GM21360 (cell line): ENCODE data around the gene PRKD1.

Experiments
- ATAC-seq: cut with Tn5 transposase; IDR thresholded peaks from one replicate; pipeline ENCODE4 v1.9.1; 2021; ENCODE audit warnings: mild to moderate bottlenecking, moderate library complexity; ENCODE audit not compliant: unreplicated experiment

Gene PRKD1

DNA sequence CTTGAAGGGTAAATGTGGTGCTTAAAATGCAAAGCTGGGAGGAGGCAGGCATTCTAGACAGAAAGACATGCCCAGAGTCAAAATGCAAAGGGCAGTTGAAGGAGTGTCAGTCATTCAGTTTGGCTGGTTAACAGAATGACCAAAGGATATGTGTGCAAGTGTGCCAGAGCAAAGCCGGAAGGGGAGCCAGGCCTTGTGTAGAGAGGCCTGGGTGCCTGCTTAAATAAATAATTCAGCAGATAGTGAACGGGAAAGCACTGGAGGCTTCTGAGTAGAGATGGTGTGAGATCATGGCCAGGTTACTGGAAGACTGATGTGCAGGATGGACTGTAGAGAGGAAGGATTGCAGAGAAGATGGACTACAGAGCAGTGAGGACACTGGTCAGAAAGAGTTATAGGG, 244.9 kb downstream of the PRKD1 start:
- ATAC-seq, result no peak

DNA sequence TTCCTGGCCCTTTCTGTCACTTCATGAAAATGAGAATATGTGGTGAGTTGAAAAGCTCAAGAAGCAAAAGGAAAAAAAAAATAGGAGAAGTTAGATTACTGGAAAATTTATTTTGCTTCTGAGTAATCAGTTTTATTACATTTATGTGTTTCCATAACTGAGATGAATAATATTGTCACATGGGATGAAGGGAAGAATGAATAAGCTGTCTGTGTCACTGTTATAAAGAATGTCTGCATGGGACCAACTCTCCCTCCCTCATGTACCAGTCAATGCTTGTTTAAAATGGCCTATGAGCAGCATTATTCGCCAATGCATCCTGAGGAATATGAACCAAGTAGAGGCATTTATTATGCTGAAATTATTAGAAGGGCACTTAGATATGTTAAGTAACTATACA, 246.3 kb downstream of the PRKD1 start:
- ATAC-seq, result no peak

DNA sequence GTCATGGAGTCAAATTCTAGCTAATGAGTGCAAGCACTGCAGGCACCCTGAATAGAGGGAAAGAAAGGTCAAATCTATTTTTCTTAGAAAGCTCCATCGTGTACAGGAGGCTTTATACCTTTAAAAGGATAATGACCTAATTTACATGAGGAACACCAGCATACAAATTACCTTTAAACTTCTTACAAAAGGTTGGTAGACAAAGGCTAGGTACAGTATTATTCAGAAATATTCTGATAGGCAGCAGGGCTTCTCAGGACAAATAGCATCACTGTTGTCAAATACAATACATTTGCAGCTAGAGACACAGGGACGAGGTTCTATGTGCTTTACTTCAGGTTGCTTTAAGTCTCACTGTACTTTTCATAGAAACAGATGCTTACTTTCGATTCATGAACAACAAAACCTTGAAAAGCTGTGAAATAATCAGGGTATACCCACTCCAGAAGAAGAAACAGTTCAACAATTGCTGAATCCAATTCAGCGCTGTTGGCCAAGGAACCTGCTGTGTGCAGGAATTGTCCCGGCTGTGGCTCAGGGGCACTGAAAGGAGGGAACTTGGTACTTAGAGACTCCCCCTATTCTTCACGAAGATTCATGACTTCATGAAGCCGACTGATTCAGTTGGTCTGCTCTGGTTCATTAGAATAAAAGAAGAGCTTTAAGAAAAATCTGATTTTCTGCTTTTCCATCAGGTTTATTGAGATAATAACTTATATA, 252.9 kb downstream of the PRKD1 start:
- no peak for ATAC-seq

DNA sequence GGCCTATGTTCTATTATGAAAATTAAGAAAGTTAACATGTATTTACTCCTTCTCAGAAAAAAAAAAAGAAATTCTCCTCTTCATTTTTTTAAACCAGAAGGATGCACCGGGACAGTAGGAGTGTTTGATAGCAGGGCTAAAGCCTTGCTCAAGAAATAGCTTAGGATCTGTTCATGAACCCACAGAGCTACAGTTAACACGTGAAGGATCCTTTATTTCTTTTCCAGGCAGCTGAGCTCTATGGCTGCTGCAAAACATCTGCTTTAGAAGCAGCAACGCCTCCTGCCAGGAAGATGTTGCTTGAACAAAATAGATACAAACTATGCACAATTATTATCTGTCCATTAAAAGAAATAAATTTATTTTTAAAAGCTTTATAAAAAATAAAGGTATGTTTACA, 254.8 kb downstream of the PRKD1 start:
- ATAC-seq, result no peak

DNA sequence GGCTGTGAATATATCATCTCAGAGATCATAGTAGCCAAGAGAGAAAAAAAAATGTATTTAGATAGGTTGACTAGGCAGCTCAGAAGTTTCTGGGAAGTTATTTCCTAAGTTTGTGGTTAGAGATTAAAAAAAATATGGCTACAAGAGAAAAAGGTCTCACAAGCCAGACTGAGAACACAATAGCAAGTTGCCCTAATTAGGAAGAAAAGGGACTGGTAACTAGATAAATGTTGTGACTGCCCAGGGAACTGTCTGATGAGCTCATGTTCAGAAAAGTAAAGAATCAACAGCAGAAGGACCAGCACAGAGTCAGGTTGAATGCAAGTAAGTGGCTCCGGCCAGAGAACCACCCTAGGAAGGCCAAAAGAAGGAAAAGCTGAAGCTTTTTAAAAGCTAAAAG, 256.6 kb downstream of the PRKD1 start:
- no peak for ATAC-seq

DNA sequence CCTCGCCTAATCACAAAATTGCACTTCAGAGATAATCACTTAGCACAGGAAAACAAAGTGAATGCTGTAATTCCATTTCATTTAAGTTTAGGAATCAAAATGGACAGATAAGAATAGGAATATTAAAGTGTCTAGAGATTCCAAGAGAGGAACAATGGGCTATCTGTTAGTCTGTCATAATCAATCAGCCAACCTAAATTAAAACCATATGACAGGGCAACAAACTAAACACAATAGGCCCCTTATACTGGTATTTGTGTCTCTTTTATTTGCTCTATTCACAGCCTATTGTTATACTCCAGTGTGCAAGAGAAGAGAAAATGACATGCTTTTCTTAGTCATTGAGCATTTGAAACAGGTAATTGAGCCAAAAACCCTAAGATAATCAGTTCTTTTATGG, 259.4 kb downstream of the PRKD1 start:
- no peak for ATAC-seq

DNA sequence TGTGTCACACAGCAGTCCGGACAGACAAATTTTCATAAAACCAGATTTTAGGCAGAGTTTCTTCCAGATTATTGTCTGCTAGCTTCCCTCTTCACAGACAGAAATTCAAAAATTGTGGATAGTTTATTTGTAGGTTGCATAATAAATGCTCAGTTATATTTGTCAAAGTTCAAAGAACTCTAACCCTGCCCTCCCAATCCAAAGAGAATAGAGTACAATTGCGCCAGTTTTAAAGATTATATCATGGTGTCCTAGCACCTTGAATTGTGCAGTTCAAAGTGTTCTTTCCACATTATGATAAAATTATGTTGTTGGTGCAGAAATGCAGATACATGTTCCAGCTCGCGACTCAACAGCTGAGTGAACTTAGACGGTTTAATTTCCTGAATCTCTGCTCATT, 263.1 kb downstream of the PRKD1 start:
- ATAC-seq, result no peak

DNA sequence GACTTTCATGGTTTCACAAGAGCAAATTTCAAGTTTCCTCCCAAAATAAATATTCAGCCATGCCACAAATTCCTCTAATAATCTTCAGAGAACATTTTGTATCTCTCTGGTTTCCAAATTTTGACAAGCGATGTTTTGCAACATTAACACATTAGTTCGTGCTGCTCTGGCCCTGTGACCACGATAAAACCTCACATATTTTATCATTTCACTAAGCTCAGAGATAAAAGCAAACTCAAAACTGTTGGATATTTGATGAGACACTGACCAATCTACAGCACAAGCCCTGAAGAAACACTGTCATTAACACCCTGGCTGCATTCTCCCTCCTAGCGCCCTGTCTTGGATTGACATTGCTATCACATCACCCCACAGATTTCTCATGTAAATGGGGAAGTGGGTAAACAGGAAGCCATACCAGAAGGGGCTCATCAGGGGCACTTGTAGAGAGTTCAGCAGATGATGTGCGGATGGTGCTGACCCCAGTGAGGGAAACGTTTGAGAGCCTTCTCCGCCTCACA, 264.3 kb downstream of the PRKD1 start:
- no peak for ATAC-seq

DNA sequence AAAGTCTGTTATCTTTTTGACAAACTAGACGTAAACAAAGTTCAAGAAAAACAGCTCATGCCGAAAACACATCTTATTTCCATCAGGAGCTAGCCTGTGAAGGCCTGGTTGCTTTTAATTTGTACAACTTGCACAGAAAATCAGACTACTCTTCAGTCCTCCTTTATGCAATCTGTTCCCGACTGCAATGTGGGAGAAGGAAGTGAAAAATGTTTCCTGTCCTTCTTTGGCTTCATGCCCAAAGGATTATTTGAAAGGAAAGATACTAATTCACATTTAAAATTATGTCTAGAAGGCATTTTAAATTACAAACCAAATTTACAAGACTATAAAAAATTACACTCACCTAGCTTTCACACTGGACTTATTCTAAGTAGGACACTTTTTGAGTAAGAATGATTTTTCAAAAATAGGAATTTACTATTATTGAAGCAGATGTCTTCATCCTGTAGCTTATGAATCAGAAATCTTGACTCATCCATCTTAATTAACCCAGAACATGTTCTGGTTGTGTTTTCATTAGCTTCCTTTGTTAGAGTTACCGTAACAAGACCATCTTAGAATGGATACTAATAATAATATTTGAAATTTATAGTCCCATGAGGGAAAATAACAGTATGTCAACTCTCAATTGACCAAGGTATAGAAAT, 272.6 kb downstream of the PRKD1 start:
- ATAC-seq, result no peak

DNA sequence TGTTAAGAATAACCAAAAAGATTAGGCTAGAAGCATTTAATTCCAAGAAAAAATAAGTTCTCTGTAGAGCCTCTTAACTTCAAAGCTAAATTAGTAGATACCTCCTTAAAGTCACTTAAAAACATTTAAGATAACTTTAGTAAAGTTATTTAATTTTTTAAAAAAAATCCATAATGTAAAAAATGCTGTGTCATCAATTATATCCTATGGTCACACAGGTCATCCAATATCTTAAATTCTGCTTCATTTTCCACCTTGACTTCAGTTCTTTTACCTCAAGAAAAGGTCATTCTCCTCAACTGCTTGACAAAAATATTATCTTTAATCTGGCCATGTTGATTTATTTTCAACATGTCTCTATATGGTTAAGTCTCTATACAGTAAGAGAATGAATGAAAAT, 274.3 kb downstream of the PRKD1 start:
- ATAC-seq, result no peak

DNA sequence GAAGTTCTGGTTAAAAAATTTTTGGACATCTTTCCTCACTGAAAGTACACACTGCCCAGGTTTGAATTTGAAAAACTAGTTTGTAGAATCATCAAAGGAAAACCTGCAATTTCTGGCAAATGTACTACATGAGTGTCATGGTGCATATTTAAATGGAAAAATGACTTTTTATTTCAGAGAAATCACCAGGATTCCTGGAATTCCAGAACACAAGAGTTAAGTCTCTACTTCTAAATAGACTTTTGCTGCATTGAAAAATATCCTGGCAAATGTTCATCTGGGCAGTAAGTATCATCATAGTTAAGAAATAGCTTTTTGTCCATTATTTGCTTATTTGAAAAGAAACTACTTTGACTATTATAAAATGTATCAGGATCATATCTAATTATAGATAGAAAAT, 275.1 kb downstream of the PRKD1 start:
- ATAC-seq, result no peak

DNA sequence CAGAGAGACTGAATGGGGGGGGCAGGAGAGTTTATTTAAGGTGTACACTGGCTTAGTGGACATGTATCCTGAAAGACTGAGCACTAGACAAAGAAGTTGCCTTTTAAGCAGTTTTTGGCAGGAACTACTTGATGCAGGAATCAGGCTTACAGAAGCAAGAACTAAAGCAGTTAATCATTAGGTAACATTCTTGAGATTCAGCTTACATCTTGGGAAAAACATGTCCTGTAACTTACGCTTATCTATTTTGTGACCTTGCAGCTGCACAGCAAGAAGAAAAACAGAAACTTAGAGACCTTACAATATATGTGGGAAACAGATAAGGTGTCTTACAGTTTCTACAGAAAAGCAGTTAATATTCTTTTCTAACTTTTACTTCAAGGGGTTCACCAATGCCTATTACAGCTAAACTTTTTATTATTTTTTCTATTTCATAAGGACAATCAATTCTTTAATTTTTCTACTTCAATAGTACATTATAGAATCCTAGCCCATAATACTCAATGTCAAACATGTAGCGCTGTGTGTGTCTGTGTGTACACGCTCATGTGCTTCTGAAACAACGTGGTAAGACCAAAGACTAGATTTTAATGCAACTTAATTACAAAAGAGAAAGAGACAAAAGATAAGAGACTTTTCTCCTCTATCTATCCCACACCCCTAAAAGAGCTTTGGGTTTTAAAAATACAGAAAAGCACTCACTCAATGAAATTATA, 276.9 kb downstream of the PRKD1 start:
- ATAC-seq, result no peak

DNA sequence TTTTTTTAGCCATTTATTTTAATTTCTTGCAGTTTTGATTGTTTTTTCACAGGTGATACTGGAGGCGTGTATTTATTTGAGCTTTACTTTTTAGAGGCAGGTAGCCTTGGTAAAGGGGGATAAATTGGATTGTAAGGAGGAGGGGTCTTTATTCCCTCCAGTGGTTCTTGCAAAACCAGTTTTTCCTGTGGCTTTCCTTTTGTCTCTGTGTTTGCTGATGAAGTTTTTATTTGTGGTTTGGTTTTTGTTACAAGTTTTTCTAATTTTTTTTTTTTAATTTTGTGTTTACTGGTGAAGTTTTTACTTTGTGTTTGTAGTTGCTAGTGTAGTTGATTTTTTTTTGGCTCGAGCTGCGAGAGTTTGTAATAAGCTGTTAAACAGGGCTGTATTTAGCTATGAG, 278.5 kb downstream of the PRKD1 start:
- ATAC-seq, result no peak

DNA sequence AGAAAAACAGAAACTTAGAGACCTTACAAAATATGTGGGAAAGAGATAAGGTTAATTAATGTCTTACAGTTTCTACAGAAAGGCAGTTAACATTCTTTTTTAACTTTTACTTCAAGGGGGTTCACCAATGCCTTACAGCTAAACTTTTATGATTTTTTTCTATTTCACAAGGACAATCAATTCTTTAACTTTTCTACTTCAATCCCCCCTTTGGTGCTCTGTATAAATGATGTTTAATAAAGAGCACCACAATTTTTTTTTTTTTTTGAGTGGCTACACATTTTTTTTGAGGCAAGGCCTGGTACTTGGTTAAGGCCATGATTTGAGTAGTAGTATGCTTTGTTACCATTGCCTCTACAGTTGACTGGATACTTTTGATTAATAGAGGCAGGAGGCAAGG, 279.6 kb downstream of the PRKD1 start:
- no peak for ATAC-seq

DNA sequence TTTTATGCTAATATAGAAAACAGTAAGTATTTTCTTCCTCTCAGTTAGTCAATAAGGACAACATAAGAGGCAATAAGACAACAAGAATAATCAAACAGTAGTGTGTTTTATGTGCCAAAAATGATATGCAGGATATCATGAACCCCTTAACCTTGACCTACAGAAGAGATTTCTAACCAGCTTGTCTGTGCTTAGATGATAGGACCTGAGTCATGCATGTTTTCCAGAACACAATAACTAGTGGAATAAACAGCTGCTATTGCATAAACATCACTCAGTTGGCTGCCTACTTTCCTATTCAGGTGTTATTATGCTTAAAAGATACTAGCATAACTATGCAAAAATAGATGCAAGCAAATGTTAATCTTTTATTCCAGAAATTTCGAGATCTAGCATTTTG, 282.5 kb downstream of the PRKD1 start:
- ATAC-seq, result no peak

DNA sequence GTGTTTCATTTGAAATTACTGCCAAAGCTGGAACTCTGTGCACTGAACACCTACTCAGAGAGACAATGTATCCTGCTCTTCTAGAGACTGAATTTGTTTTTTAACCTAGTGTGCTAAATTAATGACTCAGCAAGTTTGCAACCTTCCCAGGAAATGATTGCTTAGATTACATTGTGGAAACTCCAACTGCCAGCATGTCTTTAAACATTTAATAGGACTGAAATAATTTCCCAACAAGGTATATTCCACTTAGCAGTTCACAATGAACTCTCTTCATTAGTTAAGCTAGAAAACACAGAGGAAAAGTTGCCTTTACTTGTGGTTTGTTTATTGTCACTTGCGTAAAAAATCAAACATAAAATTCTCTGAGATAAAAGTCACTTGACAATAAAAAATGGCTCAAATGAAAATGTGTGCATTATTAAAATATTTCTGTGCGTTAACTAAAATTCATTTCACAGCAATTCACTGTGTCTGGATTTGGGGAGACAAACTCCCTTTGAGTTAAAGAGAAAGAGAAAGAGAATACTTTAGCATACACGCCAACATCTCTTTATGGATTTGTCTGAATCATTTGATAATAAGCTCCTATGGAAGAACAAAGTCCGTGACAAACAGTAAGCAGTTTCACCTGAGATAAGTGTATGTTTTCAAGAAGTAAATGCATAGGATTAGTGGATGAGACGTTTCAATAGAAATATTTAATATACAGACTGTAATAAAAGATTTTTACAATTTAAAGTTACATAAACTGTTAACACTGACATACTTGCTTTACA, 284.0 kb downstream of the PRKD1 start:
- no peak for ATAC-seq

DNA sequence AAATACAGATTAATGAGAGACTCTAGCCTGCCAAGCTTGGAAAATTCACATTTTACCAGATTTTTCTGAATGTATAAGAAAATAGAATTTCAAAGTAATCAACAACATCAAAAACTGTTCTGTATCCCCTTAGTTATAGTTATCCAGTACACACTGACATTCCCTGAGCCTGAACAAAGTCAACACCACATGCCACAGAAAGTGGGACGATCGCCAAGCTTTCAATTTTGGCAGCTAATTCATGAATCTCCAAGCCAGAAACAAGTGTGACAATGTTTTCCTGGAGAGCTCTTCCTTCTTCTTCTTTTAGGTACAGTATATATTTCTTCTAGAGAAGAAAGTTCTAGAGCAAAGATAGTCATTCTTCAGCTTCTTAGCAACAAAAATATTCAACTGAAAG, 290.2 kb downstream of the PRKD1 start:
- ATAC-seq, result no peak

DNA sequence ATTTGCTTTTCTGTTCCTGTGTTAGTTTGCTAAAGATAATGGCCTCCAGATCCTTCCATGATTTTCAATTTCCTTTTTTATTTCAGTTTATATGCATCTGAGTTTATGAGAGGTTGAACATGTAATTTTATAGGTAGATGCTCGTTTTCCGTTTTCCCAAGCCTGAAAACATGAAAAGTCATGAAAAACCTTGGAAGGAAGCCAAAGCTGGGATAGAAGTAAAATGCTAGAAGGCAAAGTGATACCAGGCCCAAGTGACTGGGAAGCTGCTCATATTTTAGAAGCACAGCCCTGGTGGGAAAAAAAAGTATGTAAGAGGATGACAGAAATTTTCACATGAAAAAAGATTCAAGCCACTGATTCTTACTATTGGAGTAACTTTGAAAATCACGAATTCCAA, 290.8 kb downstream of the PRKD1 start:
- no peak for ATAC-seq

DNA sequence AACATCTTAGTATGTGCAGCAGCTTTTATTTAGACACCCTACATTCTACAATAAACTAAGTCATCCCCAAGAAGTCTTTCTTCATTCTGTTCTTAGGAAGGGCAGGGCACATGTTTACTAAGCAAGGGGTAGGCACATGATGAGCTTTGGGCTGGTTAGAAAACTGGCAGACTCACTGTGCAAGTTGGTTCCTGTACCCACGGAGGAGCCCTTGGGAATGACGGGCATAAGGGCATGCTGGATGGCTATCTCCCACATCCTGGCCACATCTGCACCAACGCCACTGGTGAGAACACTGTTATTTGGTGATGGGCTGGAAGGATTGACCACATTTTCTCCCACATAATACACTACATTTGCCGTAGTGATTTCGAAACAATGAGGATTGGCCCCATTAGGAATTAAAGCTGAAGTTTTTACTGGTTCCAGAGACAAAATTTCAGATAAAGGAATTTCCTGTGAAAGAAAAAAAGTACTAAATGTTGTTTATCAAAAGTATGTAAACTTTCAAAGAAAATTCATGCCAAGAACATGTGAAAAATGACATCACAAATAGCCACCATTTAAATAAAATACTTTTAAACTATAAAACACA, 297.0 kb downstream of the PRKD1 start:
- ATAC-seq, result no peak

DNA sequence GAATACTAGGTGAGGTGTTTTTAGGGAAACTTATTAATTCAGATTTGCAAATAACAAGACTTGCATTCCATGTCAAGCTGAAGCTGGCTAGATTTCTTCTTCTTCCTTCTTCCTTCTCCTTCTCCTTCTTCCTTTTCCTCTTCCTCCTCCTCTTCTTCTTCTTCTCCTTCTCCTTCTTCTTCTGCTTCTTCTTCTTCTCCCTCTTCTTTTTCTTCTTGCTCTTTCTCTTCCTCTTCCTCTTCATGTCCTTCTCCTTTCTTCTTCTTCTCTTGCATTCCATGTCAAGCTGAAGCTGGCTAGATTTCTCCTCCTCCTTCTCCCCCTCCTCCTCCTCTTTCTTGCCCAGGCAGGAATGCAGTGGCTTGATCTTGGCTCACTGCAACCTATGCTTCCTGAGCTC, 297.8 kb downstream of the PRKD1 start:
- ATAC-seq, result no peak

DNA sequence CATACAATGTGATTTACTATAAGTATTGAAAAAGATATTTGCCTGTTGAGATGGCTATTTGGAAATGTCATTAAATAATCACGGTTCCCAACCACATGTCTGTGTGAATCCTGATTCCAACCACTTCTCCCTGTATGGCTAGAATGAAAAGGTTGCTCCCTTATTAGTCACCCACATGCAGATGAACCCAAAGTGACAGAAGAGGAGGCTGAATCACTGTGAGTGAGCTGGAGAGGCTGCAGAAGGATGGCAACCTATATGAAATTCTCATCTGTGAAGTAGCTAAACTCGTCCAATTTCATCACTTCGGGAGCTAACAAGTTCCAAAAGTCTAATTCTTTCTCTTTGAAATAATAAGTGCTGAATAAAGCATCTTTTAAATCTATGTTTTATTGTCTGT, 300.5 kb downstream of the PRKD1 start:
- no peak for ATAC-seq
